ENCODE results near the gene C3AR1.
"Not testable (repeated sequence)": the region's sequence is repeated elsewhere in the genome, so short reads cannot be mapped to it uniquely, and the experiment has no call there.

DNA sequence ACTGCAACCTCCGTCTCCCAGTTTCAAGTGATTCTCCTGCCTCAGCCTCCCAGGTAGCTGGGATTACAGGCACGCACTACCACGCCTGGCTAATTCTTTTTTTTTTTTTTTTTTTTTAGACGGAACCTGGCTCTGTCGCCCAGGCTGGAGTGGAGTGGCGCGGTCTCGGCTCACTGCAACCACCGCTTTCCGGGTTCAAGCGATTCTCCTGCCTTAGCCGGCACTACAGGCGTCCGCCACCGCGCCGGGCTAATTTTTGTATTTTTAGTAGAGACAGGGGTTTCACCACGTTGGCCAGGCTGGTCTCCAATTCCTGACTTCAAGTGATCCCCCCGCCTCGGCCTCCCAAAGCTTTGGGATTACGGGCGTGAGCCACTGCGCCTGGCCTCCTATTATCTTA is 35.1 kb downstream of the C3AR1 start:
- TF ChIP-seq, protein P1, sequence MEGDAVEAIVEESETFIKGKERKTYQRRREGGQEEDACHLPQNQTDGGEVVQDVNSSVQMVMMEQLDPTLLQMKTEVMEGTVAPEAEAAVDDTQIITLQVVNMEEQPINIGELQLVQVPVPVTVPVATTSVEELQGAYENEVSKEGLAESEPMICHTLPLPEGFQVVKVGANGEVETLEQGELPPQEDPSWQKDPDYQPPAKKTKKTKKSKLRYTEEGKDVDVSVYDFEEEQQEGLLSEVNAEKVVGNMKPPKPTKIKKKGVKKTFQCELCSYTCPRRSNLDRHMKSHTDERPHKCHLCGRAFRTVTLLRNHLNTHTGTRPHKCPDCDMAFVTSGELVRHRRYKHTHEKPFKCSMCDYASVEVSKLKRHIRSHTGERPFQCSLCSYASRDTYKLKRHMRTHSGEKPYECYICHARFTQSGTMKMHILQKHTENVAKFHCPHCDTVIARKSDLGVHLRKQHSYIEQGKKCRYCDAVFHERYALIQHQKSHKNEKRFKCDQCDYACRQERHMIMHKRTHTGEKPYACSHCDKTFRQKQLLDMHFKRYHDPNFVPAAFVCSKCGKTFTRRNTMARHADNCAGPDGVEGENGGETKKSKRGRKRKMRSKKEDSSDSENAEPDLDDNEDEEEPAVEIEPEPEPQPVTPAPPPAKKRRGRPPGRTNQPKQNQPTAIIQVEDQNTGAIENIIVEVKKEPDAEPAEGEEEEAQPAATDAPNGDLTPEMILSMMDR (conservative IDR thresholded peaks at IDR 0.05; ENCODE audit: low read length) = not testable (repeated sequence)
- TF ChIP-seq EZH2phosphoT487 (IDR thresholded peaks at IDR 0.05; ENCODE audit: borderline replicate concordance, low read depth, low read length) = not testable (repeated sequence)
